ENCODE measurements around the gene NEK7.
"Not testable (repeated sequence)": the region's sequence is repeated elsewhere in the genome, so short reads cannot be mapped to it uniquely, and the experiment has no call there.

Gene NEK7

GRCh38 chr1:198171667-198172540 is 15.1 kb downstream of the NEK7 start:
- no peak for DNase-seq (ENCODE audit: low read depth in 2 of 2)

DNA sequence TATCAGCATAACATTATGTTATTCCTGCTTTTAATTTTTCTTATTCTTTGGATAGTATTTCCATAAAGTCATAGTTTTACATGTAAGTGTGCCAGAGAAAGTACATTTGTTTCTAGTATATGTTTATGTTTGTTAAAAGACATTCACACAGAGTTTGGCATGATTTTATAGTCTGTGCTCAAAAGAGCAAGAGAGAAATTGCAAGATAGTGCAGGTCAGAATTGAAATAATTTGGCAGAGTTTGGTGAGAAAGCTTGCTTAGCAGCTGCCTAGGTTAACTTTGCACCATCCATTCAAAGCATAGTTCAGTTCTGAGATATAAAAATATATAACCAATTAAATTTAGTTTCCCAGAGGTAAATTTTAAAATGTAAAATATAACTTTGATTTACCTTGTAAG is 17.0 kb downstream of the NEK7 start:
- DNase-seq (ENCODE audit: low read depth in 2 of 2): no peak

GRCh38 chr1:198174297-198174696 is 17.5 kb downstream of the NEK7 start:
- no peak for DNase-seq (ENCODE audit: low read depth in 2 of 2)

DNA sequence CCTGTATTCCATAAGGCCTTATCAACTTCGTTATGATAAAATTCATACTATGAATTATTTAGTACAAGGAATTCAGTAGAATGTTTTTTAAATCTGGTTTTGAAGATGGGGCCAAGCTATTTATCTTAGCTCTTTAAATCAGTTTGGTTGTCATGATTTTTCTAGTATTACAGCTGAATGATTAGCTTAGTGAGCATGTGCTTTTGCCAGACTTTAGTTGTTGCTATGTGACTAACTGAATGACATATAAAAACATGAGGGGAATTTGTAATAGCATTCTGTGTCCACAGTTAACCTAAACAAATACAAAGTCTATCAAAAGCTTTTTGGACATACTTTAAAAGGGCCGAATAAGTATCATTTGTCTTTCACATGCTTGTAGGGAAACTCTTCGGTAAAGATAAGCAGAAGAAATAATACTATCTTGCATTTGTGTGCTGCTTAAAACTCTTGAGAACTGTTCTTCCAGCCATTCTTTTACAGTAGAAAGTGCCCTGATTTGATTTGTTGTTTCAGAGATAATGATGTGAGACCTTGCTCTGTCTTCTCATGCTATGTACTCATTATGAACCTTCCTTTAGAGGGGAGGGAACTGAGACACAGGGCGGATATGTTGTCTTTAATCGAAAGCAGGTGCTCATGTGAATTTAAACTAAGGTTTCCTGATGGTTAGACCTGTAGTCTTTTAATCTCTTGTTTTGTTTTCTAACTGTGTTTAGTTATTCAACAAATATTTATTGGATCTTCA is 18.8 kb downstream of the NEK7 start:
- DNase-seq (ENCODE audit: low read depth in 2 of 2): no peak

DNA sequence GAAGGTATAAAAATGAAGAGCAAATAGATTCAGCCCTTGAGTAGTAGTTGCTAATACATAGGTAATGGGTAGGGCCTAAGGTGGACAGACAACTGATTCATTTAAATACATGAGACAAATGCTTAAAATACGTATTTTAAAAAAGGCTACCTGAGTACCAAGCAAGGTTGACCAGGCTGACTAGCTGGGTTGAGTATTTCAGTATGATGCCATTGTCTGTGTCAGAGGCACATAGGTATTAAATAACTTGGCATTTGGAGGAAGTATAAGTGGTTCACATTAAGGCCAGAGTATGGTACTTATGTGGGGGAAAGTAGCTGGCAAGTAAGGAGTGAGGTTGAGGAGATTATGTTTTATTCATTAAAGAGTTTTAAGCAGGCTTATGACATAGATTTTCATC is 19.4 kb downstream of the NEK7 start:
- DNase-seq (ENCODE audit: low read depth in 2 of 2): no peak

DNA sequence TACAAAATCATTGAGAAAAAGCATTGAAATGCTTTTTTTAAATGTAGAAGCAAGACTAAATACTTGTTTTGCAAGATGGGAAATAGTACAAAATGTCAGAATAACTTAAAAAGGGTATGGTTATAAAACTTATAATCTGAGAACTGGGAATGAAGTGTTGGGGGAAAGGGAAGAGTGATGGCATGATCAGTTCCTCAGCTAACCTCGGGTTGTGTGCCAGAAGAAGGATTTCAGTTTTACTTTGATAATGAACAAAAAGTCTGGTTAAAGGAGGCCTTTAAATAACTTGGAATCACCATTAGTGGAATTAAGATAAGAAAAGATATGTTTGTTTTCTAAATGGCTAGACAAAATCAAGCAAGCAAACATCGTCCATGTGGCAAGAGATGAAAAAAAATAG is 20.7 kb downstream of the NEK7 start:
- no peak for DNase-seq (ENCODE audit: low read depth in 2 of 2)

DNA sequence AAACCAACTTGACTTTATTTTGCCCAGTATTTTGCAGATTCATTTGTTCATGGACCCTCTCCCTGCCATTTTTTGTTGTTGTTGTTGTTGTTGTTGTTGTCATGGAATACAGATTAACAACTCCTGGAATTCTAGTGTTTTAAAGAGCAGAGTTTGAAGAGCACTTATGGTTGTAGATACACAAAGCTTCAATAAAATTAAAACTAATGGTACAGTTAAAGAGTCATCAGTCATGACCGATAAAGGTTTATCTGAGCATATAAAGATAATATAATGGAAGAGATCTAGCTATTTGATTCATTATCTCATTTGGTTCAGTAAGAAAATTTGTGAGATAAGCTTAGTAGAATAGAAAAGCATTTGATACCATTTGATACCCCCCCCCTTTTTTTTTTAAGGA is 21.8 kb downstream of the NEK7 start:
- no peak for DNase-seq (ENCODE audit: low read depth in 2 of 2)

GRCh38 chr1:198179556-198179981 is 22.8 kb downstream of the NEK7 start:
- DNase-seq (ENCODE audit: low read depth in 2 of 2): no peak

GRCh38 chr1:198183605-198184004 is 26.8 kb downstream of the NEK7 start:
- DNase-seq (ENCODE audit: low read depth in 2 of 2): no peak

- no peak for DNase-seq (ENCODE audit: low read depth in 2 of 2)
These were observed 27.7 kb downstream of the NEK7 start for GRCh38 chr1:198184516-198184915.

DNA sequence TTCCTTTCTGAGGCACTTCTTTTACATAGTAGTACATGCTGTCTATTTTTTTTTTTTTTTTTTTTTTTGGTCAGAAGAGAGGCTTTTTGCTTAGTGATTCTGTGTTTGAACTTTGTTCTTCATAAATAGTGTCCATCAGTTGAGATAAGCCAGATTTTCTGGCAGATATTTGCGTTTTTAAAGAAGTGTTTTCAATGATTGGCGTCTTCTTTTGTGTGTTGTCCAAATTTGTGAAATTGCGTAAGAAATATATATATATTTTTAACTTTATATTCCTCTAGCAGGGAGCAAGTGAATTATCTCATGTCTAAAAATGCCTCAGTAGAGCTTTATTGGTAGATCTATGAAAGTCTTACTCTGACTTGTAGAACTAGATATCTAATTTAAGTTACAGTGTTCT is 28.3 kb downstream of the NEK7 start:
- no peak for DNase-seq (ENCODE audit: low read depth in 2 of 2)

DNA sequence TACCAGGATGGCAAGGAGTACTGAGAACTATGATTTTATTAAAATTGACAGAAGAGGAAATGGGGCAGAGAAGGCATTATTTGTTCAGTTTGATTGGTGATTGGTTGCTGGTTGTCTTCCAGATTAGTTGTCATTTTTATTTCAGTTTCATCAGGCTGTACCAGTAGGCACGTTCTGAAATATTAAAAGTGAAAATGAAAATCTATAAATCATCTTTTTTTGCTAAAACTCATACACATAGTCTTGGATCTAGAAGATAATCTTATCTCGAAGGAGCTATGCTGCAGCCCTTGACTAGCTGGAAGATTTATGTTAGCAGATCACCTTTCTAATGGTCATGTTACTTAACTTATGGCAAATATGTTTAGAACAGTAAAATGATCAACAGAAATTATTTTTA is 29.0 kb downstream of the NEK7 start:
- DNase-seq (ENCODE audit: low read depth in 2 of 2): no peak

DNA sequence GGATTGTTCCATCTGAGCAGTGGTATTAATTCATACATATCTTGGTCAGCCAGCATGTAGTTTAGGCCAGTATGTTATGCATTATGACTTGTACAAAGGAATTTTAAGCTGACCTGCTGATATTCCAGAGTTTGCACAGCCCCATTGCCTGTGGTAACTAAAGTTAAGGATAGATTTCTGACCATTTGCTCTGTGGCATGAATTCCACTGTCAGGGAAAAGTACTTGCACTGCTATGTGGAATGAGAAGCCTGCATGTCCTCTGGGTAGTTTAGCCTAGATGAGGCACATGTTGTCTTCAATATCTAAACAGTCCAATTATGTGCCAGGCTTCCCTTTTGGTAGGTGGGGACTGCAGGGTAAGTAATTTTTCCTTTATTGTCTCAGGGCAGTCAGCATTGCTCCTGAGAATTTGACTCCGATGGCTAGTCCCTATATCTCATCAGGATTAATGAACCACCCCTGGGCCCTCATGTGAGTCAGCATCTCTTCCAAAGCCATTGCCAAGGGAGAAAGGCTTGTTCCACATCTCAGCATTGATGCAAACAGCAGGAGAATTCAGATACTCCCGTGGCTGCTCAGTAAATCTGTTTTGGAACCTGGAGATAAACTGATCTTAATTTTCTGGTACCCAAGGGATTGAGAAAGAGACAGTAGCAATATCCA is 30.2 kb downstream of the NEK7 start:
- DNase-seq (ENCODE audit: low read depth in 2 of 2): no peak

DNA sequence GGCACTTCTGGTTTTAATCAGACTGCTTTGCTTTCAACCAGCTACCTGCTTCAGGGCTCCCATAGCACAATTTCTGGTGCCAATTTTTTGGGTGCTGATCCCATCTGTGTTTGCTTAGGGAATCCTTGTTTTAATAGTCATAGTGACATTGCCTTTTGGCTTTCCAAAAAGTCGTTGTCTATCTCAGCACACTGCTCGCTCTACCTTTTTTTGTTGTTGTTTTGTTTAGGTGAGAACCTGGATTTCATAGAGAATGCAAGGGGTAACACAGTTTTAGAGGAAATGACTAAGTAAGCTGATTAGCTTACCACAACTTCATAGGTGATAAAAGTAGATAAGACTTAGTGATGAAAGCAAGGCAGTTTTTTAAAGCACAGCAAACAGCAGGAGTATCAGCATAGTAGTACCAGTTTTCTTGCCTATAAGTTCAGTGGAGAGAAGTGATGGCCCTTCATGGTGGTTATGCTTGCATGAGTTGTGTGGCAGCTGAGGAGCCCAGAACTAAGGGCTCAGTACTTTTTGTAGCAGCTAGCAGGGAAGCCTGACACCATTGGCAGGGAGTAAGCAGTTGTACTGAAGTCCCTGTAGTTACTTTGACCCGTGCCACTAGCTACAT is 31.3 kb downstream of the NEK7 start:
- no peak for DNase-seq (ENCODE audit: low read depth in 2 of 2)

- no peak for DNase-seq (ENCODE audit: low read depth in 2 of 2)
These were observed 34.3 kb downstream of the NEK7 start for GRCh38 chr1:198191117-198191516.

GRCh38 chr1:198193871-198194270 is 37.1 kb downstream of the NEK7 start:
- DNase-seq (ENCODE audit: low read depth in 2 of 2): not testable (repeated sequence)

- no peak for DNase-seq (ENCODE audit: low read depth in 2 of 2)
These were observed 39.8 kb downstream of the NEK7 start for GRCh38 chr1:198196630-198197029.

GRCh38 chr1:198197285-198197684 is 40.5 kb downstream of the NEK7 start:
- no peak for DNase-seq (ENCODE audit: low read depth in 2 of 2)

- DNase-seq (ENCODE audit: low read depth in 2 of 2): no peak
These were observed 42.3 kb downstream of the NEK7 start for GRCh38 chr1:198199105-198199504.

DNA sequence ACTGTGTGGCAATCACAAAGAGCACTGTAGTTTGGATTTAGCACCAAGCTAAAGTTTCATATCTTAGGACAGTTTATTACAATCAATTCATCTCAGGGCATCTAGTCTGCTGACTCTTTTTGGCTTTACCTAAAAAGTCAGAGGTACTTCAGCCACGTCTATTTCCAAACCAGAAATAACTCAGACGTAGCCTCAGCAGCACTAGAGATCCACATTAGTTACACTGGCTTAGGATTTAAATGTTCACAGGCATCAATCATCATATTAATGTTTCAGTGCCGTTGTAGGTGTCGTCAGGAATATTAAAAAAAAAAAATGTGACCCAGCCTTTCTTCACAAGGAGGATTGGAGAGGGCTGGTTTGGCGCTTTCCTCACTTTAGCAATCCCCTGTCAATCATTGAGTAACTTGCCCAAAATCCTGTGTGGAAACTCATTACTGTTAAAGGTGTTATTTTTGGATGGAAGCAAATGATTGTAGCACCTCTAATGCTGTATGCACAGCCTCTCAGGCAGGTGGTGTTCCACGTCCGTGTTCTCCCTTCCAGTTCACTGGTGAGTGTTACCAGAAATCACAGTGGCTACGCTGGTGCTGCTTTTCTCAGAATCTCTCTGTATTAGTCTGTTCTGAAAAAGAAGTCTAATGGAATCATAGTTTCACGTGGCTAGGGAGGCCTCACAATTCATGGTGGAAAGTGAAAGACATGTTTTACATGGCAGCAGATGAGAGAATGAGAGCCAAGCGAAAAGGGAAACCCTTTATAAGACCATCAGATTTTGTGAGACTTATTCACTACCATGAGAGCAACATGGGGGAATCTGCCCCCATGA is 45.4 kb downstream of the NEK7 start:
- peak; percentile 33 to 45 for DNase-seq (ENCODE audit: low read depth in 2 of 2)

DNA sequence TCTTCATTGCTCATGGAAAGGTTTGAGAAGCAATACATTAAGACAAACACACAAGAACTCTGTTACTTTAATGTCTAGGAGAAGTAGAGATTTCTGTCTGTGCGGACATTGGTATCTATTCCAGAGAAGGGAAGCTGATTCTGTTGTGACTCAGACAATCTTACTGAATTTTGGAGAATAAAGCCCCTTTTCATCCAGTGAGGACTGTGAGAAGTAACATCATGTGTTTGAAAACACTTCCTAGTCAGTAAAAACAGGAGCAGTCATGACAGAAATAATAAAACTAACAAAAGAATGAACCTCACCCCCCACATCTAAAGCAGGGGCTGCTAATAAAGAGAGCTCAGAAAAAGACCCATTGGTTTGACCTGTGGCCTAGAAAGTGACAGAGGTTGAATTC is 46.6 kb downstream of the NEK7 start:
- no peak for DNase-seq (ENCODE audit: low read depth in 2 of 2)
